Testis (tissue), 2 donors: ENCODE results near the gene GBA3.

Source experiments
- CTCF ChIP-seq, 3 experiments: fragments of 450-650 bp in 2 of 3; fragments of 200-600 bp in 1 of 3; sonication (generic) in 1 of 3; IDR thresholded peaks; one replicate each; pipeline ENCODE4 v1.5.1; 2016 to 2019; ENCODE audit warnings: antibody characterized with exemption in 3 of 3, mild to moderate bottlenecking in 2 of 3, moderate library complexity in 1 of 3
- POLR2A ChIP-seq: fragments of 450-650 bp; IDR thresholded peaks from one replicate; pipeline ENCODE4 v1.6.1; 2017; ENCODE audit warnings: antibody characterized with exemption, mild to moderate bottlenecking, moderate library complexity

GRCh38 chr4:22720091-22720490, 27.4 kb downstream of the GBA3 start:
- TF ChIP-seq CTCF (IDR thresholded peaks at IDR 0.05): no peak
- TF ChIP-seq POLR2A: no peak
